WTC11 (cell line): ENCODE measurements around the gene ARVCF. TPM values are rescaled to one million over a fixed set of nuclear protein-coding genes. Genes with fewer than 3 reads are reported as not detected.

ENCODE experiments used
- ATAC-seq: fragments of 200-7000 bp; cut with Tn5 transposase; 2 replicates; pipeline ENCODE4 v1.10.0; 2021; ENCODE audit warnings: mild to moderate bottlenecking, moderate library complexity
- CTCF ChIA-PET: fragments of 300-600 bp; sonication (Branson Sonifier 250); formaldehyde crosslinking; loops from one replicate; lab custom pipeline; 2021; ENCODE audit warnings: antibody characterized with exemption; lab: Charles Lee
- POLR2A ChIA-PET: fragments of 350-600 bp; sonication (Branson Sonifier 250); formaldehyde crosslinking; loops from one replicate; lab custom pipeline; 2021; ENCODE audit warnings: antibody characterized with exemption; lab: Charles Lee
- DNase-seq: peaks from one replicate; pipeline ENCODE4 v3.0.0; 2021; ENCODE audit warnings: low spot score
- H3K27ac Mint-ChIP-seq: 2 replicates; pipeline ENCODE4 v1.8.0; 2021; ENCODE audit warnings: mixed read lengths
- H3K27me3 Mint-ChIP-seq: 2 replicates; pipeline ENCODE4 v1.8.0; 2021; ENCODE audit warnings: low read depth, mild to moderate bottlenecking, moderate library complexity, mixed read lengths
- H3K36me3 Mint-ChIP-seq: 2 replicates; pipeline ENCODE4 v1.8.0; 2021; ENCODE audit warnings: mixed read lengths
- H3K4me1 Mint-ChIP-seq: 2 replicates; pipeline ENCODE4 v1.8.0; 2022; ENCODE audit warnings: mixed read lengths
- H3K4me3 Mint-ChIP-seq: 2 replicates; pipeline ENCODE4 v1.8.0; 2021; ENCODE audit warnings: mild to moderate bottlenecking, moderate library complexity, mixed read lengths
- H3K9me3 Mint-ChIP-seq: 2 replicates; pipeline ENCODE4 v1.8.0; 2021; ENCODE audit warnings: mixed read lengths
- ARID4B ChIP-seq: sonication (generic); formaldehyde crosslinking; IDR thresholded peaks from 2 replicates; pipeline ENCODE4 v1.8.0; 2023; ENCODE audit warnings: missing genetic modification reagents, mild to moderate bottlenecking, borderline replicate concordance
- CREB1 ChIP-seq: sonication (generic); formaldehyde crosslinking; IDR thresholded peaks from 2 replicates; pipeline ENCODE4 v1.8.0; 2023; ENCODE audit warnings: mild to moderate bottlenecking, missing genetic modification reagents
- FOXP4 ChIP-seq: sonication (generic); formaldehyde crosslinking; IDR thresholded peaks from 2 replicates; pipeline ENCODE4 v1.8.0; 2022; ENCODE audit warnings: mild to moderate bottlenecking, missing genetic modification reagents
- GTF2I ChIP-seq: fragments of 250-450 bp; sonication (Bioruptor Pico); conservative IDR thresholded peaks from 2 replicates; pipeline ENCODE4 v1.4.0; 2021; ENCODE audit warnings: mild to moderate bottlenecking
- HMGA2 ChIP-seq: fragments of 250-450 bp; sonication (Bioruptor Pico); IDR thresholded peaks from 2 replicates; pipeline ENCODE4 v1.4.0; 2021; ENCODE audit warnings: mild to moderate bottlenecking, moderate library complexity
- IRF1 ChIP-seq: sonication (generic); formaldehyde crosslinking; IDR thresholded peaks from 2 replicates; pipeline ENCODE4 v1.8.0; 2023; ENCODE audit warnings: missing genetic modification reagents
- MLX ChIP-seq: sonication (generic); formaldehyde crosslinking; IDR thresholded peaks from 2 replicates; pipeline ENCODE4 v1.8.1; 2023; ENCODE audit warnings: mild to moderate bottlenecking, missing genetic modification reagents, moderate library complexity
- PRRX2 ChIP-seq: fragments of 250-450 bp; sonication (Bioruptor Pico); IDR thresholded peaks from 2 replicates; pipeline ENCODE4 v1.8.0; 2021; ENCODE audit warnings: mild to moderate bottlenecking
- RELA ChIP-seq: sonication (generic); formaldehyde crosslinking; IDR thresholded peaks from 2 replicates; pipeline ENCODE4 v1.8.1; 2022; ENCODE audit warnings: missing genetic modification reagents, mild to moderate bottlenecking, borderline replicate concordance
- ZBTB21 ChIP-seq: sonication (generic); formaldehyde crosslinking; IDR thresholded peaks from 2 replicates; pipeline ENCODE4 v1.8.1; 2023; ENCODE audit warnings: mild to moderate bottlenecking, missing genetic modification reagents, borderline replicate concordance
- ZNF396 ChIP-seq: fragments of 250-450 bp; sonication (Bioruptor Pico); IDR thresholded peaks from 2 replicates; pipeline ENCODE4 v1.8.0; 2021; ENCODE audit warnings: mild to moderate bottlenecking, moderate library complexity, borderline replicate concordance
- ZNF671 ChIP-seq: fragments of 250-450 bp; sonication (Bioruptor Pico); IDR thresholded peaks from 2 replicates; pipeline ENCODE4 v1.8.0; 2021; ENCODE audit warnings: mild to moderate bottlenecking
- total RNA-seq: library from RNA; stranded (reverse); gene quantifications from 3 replicates; pipeline ENCODE4 v1.2.3, GENCODE V29; 2021
- TF ChIP-seq, protein P1 (sequence below): sonication (generic); formaldehyde crosslinking; IDR thresholded peaks from 2 replicates; pipeline ENCODE4 v1.8.0; 2022; ENCODE audit warnings: mild to moderate bottlenecking, missing genetic modification reagents
- TF ChIP-seq, protein P2 (sequence below): fragments of 250-450 bp; sonication (Bioruptor Pico); IDR thresholded peaks from 2 replicates; pipeline ENCODE4 v1.9.0; 2021; ENCODE audit warnings: mild to moderate bottlenecking, borderline replicate concordance
- TF ChIP-seq, protein P3 (sequence below): sonication (generic); formaldehyde crosslinking; IDR thresholded peaks from 2 replicates; pipeline ENCODE4 v1.8.1; 2022; ENCODE audit warnings: low read depth, missing genetic modification reagents, borderline replicate concordance
- TF ChIP-seq, protein P4 (sequence below): sonication (generic); formaldehyde crosslinking; IDR thresholded peaks from 2 replicates; pipeline ENCODE4 v1.8.1; 2023; ENCODE audit warnings: mild to moderate bottlenecking, missing genetic modification reagents

The ARVCF gene
- total RNA-seq, 1 experiment from 2014 or later, result 65.4 TPM

DNA sequence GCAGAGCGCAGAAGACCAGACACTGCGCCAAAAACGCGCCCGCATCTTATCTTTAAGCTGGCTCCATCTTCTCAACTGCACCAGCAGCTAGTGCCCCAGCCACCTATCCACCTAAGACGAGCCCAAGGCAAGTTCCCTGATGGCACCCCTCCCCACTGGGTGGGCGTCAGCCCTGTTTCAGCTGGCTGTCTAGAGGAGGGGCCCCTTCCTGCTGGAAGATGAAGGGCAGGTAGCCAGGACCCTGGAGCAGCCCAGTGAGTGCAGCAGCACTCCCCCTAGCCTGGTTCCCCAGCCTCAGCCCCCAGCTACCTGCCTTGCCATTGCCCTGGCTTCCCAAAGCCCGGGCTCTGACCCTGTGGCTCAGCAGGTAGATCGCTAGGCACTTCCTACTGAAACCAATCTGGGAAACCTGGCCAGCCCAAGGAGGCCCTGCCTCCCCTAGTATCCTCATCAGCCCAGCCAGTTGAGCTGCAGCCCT, 28.3 kb downstream of the ARVCF start:
- ChIA-PET CTCF (interaction anchor here (0.6 to 3.3 kb wide), 5 partner anchors 10 to 267 kb away, joined by 3 to 18 read pairs (median 5); no protein-coding TSS in a partner anchor), POLR2A (no interaction called here)
- no peaks in the 10 kb centered on the region for H3K27me3 Mint-ChIP-seq
- no peaks in the 10 kb centered on the region for H3K36me3 Mint-ChIP-seq
- H3K9me3 Mint-ChIP-seq, result no peaks in the 10 kb centered on the region
- TF ChIP-seq, protein P1, sequence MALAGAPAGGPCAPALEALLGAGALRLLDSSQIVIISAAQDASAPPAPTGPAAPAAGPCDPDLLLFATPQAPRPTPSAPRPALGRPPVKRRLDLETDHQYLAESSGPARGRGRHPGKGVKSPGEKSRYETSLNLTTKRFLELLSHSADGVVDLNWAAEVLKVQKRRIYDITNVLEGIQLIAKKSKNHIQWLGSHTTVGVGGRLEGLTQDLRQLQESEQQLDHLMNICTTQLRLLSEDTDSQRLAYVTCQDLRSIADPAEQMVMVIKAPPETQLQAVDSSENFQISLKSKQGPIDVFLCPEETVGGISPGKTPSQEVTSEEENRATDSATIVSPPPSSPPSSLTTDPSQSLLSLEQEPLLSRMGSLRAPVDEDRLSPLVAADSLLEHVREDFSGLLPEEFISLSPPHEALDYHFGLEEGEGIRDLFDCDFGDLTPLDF, result no peak
- TF ChIP-seq HMGA2 (no peak), ZBTB21 (CRISPR knock-in tag) (no peak), RELA (CRISPR knock-in tag) (no peak), ZNF671 (CRISPR knock-in tag) (no peak), MLX (no peak), ZNF396 (CRISPR knock-in tag) (no peak), GTF2I (no peak), IRF1 (CRISPR knock-in tag) (no peak), PRRX2 (CRISPR knock-in tag) (no peak), FOXP4 (CRISPR knock-in tag) (no peak), ARID4B (CRISPR knock-in tag) (no peak), CREB1 (CRISPR knock-in tag) (no peak)
- TF ChIP-seq, protein P2, sequence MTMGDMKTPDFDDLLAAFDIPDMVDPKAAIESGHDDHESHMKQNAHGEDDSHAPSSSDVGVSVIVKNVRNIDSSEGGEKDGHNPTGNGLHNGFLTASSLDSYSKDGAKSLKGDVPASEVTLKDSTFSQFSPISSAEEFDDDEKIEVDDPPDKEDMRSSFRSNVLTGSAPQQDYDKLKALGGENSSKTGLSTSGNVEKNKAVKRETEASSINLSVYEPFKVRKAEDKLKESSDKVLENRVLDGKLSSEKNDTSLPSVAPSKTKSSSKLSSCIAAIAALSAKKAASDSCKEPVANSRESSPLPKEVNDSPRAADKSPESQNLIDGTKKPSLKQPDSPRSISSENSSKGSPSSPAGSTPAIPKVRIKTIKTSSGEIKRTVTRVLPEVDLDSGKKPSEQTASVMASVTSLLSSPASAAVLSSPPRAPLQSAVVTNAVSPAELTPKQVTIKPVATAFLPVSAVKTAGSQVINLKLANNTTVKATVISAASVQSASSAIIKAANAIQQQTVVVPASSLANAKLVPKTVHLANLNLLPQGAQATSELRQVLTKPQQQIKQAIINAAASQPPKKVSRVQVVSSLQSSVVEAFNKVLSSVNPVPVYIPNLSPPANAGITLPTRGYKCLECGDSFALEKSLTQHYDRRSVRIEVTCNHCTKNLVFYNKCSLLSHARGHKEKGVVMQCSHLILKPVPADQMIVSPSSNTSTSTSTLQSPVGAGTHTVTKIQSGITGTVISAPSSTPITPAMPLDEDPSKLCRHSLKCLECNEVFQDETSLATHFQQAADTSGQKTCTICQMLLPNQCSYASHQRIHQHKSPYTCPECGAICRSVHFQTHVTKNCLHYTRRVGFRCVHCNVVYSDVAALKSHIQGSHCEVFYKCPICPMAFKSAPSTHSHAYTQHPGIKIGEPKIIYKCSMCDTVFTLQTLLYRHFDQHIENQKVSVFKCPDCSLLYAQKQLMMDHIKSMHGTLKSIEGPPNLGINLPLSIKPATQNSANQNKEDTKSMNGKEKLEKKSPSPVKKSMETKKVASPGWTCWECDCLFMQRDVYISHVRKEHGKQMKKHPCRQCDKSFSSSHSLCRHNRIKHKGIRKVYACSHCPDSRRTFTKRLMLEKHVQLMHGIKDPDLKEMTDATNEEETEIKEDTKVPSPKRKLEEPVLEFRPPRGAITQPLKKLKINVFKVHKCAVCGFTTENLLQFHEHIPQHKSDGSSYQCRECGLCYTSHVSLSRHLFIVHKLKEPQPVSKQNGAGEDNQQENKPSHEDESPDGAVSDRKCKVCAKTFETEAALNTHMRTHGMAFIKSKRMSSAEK (CRISPR knock-in tag), result no peak
- TF ChIP-seq, protein P3, sequence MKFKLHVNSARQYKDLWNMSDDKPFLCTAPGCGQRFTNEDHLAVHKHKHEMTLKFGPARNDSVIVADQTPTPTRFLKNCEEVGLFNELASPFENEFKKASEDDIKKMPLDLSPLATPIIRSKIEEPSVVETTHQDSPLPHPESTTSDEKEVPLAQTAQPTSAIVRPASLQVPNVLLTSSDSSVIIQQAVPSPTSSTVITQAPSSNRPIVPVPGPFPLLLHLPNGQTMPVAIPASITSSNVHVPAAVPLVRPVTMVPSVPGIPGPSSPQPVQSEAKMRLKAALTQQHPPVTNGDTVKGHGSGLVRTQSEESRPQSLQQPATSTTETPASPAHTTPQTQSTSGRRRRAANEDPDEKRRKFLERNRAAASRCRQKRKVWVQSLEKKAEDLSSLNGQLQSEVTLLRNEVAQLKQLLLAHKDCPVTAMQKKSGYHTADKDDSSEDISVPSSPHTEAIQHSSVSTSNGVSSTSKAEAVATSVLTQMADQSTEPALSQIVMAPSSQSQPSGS (CRISPR knock-in tag), result no peak
- TF ChIP-seq, protein P4, sequence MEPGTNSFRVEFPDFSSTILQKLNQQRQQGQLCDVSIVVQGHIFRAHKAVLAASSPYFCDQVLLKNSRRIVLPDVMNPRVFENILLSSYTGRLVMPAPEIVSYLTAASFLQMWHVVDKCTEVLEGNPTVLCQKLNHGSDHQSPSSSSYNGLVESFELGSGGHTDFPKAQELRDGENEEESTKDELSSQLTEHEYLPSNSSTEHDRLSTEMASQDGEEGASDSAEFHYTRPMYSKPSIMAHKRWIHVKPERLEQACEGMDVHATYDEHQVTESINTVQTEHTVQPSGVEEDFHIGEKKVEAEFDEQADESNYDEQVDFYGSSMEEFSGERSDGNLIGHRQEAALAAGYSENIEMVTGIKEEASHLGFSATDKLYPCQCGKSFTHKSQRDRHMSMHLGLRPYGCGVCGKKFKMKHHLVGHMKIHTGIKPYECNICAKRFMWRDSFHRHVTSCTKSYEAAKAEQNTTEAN, result no peak
- no peak overlapping the region for H3K27ac Mint-ChIP-seq
- H3K4me3 Mint-ChIP-seq, result no peak overlapping the region
- ATAC-seq, result no peak
- no peak for DNase-seq
- peaks cover 5% of the 10 kb centered on the region; the same call in 1 of the 2 replicates for H3K4me1 Mint-ChIP-seq
